ENCODE results near the gene LAMB4.

LAMB4 gene, protein sequence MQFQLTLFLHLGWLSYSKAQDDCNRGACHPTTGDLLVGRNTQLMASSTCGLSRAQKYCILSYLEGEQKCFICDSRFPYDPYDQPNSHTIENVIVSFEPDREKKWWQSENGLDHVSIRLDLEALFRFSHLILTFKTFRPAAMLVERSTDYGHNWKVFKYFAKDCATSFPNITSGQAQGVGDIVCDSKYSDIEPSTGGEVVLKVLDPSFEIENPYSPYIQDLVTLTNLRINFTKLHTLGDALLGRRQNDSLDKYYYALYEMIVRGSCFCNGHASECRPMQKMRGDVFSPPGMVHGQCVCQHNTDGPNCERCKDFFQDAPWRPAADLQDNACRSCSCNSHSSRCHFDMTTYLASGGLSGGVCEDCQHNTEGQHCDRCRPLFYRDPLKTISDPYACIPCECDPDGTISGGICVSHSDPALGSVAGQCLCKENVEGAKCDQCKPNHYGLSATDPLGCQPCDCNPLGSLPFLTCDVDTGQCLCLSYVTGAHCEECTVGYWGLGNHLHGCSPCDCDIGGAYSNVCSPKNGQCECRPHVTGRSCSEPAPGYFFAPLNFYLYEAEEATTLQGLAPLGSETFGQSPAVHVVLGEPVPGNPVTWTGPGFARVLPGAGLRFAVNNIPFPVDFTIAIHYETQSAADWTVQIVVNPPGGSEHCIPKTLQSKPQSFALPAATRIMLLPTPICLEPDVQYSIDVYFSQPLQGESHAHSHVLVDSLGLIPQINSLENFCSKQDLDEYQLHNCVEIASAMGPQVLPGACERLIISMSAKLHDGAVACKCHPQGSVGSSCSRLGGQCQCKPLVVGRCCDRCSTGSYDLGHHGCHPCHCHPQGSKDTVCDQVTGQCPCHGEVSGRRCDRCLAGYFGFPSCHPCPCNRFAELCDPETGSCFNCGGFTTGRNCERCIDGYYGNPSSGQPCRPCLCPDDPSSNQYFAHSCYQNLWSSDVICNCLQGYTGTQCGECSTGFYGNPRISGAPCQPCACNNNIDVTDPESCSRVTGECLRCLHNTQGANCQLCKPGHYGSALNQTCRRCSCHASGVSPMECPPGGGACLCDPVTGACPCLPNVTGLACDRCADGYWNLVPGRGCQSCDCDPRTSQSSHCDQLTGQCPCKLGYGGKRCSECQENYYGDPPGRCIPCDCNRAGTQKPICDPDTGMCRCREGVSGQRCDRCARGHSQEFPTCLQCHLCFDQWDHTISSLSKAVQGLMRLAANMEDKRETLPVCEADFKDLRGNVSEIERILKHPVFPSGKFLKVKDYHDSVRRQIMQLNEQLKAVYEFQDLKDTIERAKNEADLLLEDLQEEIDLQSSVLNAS (N-terminal part only)

DNA sequence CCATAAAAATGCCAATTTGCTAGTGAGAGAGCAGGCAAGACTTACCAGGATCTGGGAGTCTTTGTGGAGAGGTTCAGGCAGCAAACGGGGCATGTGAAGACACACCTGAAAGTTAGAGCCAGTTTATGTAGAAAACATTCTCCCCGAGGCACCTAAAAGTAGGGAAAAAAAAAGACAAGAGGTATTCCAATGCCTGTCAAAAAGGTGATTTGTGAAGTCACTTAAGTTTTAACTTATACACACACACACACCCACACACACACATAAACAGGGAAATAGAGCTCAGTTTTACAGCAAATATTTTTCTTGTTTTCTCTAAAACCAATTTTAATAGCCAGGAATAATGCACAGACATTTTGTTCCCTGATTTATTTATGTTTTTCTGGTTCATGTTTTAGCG is at the start of gene LAMB4:
LAMB4 (minus strand) TSS at position 101 of the 400 bp plus-strand sequence. CDS start 7,197 bp downstream, outside the sequence.
- DNase-seq = no peak

DNA sequence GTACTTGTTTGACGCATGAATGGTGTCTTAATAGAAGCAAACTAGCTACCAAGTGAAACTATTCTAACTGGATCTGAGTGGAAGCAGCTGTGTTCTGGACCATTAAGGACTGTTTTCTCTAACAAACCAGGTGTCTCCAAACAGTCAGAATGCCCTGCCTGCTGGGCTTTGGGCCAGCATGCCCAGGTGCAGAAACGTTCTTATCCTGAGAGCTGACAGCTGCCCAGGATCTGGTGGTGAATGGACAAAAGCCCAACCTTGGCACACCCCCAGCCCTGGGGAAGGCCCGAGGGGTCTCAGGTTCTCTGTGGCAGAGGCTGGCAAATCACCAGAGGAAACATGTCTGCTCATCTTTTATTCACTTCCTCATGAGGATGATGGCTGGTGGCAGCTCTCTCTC is 48.2 kb upstream of the LAMB4 start:
- DNase-seq = no peak

DNA sequence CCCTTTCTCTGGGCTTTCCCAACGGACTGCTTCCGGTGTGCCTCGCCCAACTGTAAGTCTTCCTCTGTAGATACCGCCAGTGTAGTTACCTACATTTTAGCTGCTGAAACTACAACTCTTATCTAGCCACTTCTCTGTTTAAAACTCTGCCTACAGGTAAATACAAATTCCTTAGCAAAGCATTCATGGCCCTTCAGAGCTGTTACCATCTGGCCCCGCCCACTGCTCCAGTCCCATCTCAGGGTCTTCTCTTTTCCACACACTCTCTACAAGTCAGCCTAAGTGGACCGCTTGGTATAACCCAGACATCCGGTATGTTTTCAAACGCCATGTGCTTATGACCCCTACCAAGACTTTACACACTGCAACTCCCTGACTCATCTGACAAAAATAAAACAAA is 41.0 kb upstream of the LAMB4 start:
- DNase-seq = no peak

DNA sequence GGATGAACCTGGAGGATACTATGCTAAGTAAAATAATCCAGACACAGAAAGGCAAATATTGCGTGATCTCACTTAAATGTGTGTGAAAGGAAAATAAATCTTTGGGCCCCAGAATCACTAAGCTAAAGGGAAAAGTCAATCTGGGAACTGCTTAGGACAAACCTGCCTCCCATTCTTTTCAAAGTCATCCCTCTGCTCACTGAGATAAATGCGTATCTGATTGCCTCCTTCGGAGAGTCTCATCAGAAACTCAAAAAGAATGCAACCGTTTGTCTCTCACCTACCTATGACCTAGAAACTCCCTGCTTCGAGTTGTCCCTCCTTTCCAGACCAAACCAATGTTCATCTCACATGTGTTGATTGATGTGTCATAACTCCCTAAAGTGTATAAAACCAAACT is 40.1 kb upstream of the LAMB4 start:
- no peak for DNase-seq

DNA sequence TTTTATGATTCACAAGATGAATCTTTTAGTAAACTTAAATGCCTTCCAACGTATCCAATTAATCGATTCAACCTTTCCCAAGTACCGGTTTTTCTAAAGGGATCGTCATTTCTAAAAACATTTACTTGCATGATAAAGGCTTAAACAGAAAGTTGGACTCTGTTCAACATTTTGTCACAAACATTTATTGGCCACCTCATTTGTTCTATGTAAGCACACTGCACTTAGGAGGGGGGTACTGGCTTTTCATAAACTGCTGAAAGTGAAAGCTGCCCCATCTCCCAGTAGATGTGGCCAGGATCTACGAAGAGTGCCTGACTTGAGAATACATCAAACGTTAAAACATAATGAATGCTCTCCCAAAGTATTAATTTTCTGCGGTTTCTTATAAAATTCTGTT is 37.3 kb upstream of the LAMB4 start:
- no peak for DNase-seq

DNA sequence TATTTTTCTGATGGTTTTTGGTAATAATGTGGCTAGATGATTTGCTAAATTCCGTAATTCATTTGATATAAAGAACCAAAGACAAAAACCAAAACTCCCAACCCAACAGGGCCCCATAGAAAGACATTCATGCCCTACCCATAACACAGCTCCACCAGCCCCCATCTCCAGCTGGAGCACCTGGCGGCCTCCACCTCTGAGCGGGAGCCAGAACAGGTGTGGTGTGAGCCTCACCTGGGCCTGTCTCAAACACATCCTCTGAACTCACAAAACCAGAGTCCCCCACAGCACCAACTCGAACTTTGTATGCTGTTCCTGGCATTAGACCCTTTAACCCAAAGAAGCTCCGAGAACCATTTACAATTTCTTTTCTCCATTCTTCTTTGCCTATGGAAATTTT is 36.5 kb upstream of the LAMB4 start:
- DNase-seq = no peak

DNA sequence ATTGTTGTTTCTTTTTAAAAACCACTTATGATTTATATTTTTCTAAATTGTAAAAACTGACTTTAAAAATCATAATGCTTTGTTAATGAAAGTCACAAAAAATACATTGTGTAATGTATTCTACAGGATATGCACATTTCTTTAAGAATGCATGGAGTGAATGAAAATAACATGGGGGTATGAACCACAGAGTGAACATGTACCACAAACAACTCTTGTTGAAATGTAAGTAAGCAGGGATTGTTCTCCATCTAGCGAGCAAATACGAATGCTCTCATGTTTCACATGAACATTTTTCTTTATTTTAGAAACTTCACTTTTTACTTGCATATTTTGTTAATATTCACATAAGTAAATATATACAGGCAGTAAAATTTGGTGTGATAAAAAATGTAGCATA is 35.6 kb upstream of the LAMB4 start:
- no peak for DNase-seq

DNA sequence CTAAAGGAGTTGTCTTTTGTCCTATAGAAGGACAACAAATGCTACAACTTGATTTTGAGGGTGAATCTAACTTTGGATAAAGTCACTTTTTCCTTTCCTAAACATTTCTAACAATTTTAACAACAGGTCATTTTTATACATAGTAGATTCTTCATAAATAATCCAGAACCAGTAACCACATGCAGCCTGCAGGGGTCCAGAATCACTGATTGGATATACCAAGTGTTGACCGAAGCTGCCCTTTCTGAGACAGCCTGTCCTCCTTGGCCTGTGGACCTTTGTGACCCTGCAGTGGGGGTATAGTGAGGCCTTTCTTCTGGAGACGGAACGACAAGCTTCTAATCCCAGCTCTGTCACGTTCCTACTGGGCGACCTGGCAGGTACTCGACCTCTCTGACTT is 34.8 kb upstream of the LAMB4 start:
- no peak for DNase-seq

DNA sequence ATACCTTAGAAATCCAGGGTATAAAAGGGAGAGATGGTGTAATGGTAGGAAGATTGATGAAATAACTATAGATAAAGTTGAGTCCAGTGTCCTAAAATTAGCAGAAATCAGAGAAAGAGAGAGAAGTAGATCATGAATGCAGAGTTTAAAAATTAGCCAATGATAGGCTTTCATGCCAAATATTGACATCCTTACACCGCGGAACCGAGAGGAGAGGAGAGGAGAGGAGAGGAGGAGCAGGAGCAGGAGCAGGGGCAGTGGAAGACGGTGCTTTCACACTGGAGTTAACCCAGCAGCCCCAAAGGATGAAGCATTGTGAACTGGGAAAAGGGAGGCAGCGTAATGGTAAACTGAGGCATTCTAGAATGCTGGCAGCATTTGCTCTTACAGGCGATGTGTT is 34.2 kb upstream of the LAMB4 start:
- DNase-seq = no peak

DNA sequence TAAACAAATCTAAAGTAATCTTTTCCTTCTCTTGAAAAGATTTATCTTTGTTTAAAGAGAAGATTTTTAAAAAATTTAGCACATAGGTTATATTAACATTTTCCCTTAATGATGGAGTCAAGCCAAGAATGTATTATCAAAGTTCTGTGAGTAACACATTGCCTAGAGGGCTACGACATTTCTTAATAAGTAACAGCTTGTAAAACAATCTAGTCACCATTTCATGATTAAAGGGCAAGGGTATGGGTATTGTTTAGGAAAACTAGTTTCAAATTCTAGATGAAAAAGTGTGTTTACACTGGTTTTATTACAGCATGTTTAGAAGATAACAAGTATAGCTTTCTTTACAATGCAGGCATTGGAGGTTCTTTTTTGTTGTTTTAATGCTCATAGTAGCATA is 28.6 kb upstream of the LAMB4 start:
- DNase-seq = no peak

DNA sequence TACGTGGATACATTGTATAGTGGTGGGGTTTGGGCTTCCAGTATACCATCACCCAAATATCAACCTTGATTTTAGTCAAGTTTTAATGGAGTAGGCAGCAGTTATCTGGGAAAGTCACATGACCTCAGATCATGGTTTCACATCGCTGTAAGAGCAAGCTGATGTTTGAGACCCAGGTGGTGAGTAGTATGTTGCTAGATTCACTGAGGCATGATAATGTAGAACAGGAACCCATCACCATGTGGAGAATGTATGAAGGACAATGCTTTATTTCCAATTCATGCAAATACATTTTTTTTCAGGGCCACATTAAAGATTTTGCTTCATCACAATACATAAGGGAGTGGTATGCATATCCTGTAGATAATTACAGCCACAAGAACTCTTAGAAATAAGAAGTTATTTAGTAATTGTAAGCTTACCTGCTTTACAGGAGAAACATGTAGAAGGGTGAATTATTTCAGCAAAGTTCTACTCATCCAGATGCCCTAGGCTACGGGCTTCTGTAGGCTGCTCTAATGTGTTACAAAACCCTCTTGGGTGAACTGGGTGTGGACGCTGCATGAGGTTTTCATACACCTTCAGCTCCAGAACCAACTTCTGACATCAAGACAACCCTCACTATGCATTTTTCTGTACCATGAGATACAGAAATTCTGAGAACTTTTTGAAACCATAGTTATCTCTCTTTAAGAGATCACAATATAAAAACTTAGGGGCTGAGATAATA is 27.6 kb upstream of the LAMB4 start:
- DNase-seq = no peak

DNA sequence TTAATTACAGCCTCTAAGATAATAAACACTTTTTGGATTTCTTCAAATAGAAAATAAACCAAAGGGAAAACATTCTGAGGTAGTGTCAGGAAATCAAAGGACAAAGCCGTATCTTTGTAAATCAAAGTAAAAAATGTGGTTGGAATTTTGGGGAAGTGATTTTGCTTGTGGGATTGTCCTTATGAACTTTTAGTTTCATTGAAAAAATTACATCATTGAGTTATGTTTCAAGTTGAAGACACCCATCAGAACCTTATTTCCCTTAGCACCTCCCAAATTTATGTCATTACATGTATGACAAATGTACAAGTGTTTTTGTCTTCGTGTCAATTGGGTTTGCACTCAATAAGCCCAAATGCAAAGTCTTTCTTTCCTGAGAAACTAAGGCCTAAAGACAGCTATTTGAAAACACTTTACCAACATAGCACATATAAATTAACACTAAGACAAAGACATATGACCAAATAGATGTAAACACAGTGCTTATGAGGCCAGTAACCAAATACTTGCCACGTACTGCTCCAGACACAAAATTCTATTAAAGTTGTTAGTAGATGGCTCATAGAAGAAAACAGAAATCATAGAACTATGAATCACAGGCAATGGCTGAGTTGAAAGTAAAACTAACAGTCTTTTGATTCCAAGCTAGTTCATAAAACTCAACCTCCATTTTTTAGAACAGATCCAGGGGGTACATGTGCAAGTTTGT is 26.9 kb upstream of the LAMB4 start:
- DNase-seq = peak; percentile 18 to 64 (median 60)

DNA sequence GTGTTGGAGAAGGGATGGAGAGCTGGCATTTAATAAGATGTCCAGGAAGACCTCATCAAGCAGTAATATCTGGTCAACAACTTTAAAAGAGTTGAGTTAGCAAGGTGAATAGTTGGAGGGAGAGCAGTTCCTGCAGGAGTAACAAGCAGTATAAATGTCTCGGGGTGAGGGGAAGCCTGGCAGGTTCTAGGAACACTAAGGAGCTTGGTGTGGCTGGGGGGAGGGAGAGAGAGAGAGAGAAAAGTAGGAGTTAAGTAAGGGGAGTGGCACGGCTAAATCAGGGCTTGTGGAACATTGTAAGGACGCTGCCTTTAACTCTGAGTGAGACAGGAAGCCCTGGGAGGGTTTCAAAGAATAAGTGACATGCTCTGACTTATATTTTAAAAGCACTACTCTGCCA is 22.0 kb upstream of the LAMB4 start:
- no peak for DNase-seq

DNA sequence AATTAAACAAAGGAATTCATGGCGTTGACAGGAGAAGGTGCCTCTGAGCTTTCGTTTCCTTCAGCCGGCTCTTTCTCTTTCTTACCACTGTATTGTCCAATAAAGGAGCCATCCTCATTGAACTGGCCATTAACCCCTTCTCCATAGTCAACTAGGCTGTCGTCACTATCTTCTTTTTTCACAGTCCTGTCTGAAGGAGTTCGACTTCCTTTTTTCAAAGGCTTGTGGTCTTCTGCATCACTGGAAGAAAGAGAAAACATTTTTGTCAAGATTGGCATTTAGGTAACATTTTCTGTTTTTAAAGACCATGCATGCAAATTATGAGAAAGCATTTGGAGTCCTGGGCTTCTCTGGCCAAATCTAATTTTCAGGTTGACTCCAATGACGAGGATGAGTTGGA is 19.7 kb upstream of the LAMB4 start:
- DNase-seq = no peak

DNA sequence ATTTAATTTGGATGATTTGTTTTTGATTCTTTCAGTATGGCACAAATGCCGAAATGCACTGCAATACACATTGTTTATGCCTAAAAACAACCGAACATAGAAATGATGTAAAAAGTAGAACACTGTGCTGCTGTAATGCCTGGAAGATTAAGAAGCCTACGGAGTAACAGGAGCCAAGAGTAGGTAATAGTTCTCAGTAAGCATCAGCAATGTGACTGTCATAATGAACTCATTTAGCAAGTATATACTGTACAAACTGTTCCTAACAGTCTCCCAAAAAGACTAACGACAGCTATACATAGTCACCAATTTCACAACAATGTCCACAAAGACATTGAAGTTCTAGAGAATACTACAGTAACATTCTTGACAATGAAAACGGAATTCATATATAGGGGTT is 19.0 kb upstream of the LAMB4 start:
- no peak for DNase-seq

DNA sequence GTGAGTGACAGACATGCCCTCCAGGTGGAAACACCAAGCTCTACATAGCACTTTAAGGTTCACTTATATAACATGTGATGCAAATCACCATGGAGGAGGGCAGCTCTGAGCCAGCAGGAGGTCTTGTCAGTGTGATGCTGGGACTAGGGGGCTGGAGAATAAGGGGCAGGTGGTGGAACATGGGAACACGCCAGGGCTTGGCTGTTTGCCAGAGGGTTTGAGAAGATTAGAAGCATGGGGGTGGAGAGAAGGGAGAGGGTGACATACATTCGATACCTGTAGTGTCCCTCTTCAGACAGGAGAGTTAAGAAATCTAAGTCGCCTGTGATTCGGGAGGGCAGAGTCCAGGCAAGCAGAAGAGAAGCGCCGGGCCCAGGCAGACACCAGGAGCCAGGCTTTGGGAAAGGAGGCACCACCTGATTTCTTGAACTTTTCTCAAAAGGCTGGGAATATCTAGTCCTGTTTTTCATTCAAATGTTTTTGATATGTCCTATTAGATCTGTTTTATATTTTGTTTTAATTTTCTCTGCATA is 16.9 kb upstream of the LAMB4 start:
- no peak for DNase-seq

DNA sequence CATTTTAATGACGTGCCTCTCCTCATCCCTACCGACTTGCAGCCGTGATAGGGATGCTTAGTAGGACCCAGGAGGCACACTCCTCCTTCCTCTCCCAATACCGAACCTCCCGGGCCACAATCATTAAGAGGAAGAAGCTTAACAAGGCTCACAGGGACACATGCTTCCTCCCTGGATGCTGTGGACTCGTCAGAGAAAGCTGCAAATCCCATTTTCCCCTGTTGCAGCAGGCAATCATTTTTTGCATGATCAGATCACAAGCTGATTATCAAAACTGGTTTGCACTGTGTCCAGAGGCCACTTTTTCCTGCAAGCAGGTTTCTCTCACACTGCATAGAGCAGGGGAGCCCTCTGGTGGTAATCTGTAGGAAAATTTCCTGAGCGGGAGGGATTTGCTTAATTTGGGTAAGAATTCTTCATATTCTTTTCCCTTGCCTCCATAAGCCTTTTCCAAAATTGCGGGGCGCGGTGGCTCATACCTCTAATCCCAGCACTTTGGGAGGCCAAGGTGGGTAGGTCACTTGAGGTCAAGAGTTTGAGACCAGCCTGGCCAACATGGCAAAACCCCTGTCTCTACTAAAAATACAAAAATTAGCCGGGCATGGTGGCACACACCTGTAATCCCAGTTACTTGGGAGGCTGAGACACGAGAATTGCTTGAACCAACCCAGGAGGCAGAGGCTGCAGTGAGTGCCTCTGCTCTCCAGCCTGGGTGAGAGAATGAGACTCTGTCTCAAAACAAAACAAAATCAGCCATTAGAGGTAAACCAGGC is 16.1 kb upstream of the LAMB4 start:
- DNase-seq = peak; percentile 72 to 78 (median 72)

DNA sequence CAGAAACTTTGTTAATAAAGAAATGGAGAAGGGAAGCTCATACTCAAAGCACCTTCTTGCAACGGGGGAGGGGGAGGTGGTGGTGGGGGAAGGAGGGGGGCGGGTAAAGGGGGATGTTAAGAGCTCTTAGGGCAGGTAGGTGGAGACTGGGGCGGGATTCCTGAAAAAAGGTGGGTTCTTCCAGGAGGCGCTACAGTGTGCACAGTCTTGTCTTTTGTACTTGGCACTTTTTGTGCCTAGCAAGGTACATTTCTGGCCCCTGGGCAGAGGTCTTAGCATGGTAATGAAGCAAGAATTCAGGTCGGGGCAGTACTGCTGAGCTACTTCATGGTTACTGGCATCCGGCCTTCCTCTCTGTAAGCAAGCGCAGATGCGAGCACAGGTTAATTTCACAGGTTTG is 15.2 kb upstream of the LAMB4 start:
- no peak for DNase-seq

DNA sequence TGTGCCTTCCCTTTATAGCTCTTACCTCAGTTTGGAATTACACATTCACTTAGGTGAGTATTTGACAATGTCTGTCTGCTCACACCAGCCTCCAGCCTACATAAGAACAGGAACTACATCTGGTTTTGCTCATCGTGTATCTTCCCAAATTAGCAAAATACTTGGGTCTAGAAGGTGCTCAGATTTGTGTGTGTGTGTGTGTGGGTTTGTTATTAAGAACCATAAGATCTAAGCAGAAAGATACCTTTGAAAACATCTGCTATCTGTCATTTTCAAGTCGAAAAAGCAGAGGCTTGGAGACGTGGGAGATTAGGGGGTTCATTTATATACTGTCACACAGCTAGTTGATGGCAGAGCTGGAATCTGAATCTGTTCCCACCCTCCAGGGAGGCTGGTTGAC is 14.8 kb upstream of the LAMB4 start:
- no peak for DNase-seq

DNA sequence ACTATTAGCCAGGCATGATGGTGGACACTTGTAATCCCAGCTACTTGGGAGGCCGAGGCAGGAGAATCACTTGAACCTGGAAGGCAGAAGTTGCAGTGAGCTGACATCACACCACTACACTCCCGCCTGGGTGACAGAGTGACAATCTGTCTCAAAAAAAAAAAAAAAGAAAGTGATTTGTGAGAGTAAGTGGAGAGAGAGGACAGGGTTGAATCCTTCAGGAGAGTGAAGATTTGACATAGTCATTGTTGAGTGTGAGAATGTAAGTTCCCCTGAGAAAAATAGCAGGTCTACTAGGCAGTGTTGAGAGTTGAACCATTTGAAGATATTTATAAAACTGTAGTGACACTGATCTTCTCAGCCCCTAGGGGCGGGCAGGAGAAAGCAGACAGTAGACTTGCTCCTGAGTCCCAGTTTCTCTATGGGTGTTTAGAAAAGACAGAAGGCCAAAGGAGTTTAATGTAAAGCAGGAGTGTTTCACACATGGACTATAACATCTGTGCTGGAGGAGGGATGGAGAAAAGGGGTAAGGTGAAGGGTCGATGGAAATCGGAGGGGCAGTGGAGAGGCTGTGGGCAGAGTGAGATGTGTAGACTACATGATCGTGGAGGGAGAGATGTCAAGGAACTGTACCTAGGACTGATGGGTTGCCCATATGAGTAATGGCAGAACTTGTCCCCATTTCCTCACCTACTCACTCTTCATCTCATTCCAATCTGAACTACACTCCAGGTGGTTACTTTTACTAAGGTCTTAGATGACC is 13.7 kb upstream of the LAMB4 start:
- DNase-seq = no peak

All from suppressor macrophage treated with lipopolysaccharide for 1 hour (primary cell).